ENCODE data around the gene ZNF681.
"Not testable (repeated sequence)": the region's sequence is repeated elsewhere in the genome, so short reads cannot be mapped to it uniquely, and the experiment has no call there.

ZNF681 gene

DNA sequence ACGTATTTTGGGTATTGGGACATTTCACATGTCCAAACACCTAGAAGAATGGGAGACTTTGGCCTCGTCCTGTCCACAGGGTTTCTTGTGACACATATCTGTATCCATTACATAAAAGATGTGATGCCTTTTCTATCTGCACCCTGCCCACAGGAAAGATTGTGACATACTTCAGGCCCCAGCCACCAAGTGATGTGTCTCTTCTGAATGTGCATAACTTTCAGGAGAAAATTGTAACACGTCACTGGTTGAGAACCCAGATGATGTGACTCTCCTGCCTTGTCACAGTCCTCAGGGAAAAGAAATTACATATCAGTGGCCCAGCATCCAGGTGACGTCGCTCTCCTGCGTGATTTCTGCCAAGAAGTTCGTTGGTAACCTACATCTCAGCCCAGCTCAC lies 21.0 kb upstream of the ZNF681 start:
- no peak overlapping the region for H2AFZ ChIP-seq (ENCODE audit: low read depth, low read length)
- TF ChIP-seq, protein P1, sequence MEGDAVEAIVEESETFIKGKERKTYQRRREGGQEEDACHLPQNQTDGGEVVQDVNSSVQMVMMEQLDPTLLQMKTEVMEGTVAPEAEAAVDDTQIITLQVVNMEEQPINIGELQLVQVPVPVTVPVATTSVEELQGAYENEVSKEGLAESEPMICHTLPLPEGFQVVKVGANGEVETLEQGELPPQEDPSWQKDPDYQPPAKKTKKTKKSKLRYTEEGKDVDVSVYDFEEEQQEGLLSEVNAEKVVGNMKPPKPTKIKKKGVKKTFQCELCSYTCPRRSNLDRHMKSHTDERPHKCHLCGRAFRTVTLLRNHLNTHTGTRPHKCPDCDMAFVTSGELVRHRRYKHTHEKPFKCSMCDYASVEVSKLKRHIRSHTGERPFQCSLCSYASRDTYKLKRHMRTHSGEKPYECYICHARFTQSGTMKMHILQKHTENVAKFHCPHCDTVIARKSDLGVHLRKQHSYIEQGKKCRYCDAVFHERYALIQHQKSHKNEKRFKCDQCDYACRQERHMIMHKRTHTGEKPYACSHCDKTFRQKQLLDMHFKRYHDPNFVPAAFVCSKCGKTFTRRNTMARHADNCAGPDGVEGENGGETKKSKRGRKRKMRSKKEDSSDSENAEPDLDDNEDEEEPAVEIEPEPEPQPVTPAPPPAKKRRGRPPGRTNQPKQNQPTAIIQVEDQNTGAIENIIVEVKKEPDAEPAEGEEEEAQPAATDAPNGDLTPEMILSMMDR (IDR thresholded peaks at IDR 0.05; ENCODE audit: low read depth, low read length): no peak
- no peak for TF ChIP-seq EZH2phosphoT487 (IDR thresholded peaks at IDR 0.05; ENCODE audit: low read depth)
- H3K4me3 ChIP-seq (ENCODE audit: low read length): no peak overlapping the region
- no peaks in the 10 kb centered on the region for H3K4me1 ChIP-seq (ENCODE audit: low read length)
- H3K9ac ChIP-seq (ENCODE audit: low read length): no peak overlapping the region
- H4K20me1 ChIP-seq (ENCODE audit: insufficient read depth, low read length): no peaks in the 10 kb centered on the region
- no peak overlapping the region for H3K4me2 ChIP-seq (ENCODE audit: low read length)
- no peaks in the 10 kb centered on the region for H3K79me2 ChIP-seq (ENCODE audit: low read length)
- no peaks in the 10 kb centered on the region for H3K9me3 ChIP-seq (ENCODE audit: insufficient read depth, low read length)
- H3K27ac ChIP-seq (ENCODE audit: low read length): no peak overlapping the region
- no peaks in the 10 kb centered on the region for H3K36me3 ChIP-seq (replicated peaks; ENCODE audit: low read depth, low read length)
- no peaks in the 10 kb centered on the region for H3K27me3 ChIP-seq (ENCODE audit: low read depth, low read length)

DNA sequence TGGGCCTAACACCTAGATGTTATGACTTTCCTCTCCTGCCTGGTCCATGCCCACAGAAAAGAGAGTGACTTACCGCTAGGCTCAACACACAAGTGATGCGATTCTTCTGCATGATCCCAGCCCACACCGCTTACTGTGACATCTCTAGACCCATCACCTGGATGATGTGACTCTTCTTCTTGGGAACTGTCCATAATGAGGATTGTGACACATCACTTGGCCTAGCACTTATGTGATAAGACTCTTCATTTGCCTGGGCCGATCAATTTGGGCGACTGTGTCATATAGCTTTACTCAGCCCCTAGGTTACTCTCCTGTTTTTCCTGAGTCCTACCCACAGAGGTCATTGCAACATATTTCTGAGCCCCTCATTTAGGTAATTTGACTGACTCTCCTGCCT lies 19.9 kb upstream of the ZNF681 start:
- no peak overlapping the region for H2AFZ ChIP-seq (ENCODE audit: low read depth, low read length)
- H3K4me1 ChIP-seq (ENCODE audit: low read length): no peaks in the 10 kb centered on the region
- no peaks in the 10 kb centered on the region for H4K20me1 ChIP-seq (ENCODE audit: insufficient read depth, low read length)
- no peak for TF ChIP-seq EZH2phosphoT487 (IDR thresholded peaks at IDR 0.05; ENCODE audit: low read depth)
- TF ChIP-seq, protein P1 (IDR thresholded peaks at IDR 0.05; ENCODE audit: low read depth, low read length): no peak
- no peak overlapping the region for H3K4me3 ChIP-seq (ENCODE audit: low read length)
- H3K79me2 ChIP-seq (ENCODE audit: low read length): no peaks in the 10 kb centered on the region
- H3K36me3 ChIP-seq (replicated peaks; ENCODE audit: low read depth, low read length): no peaks in the 10 kb centered on the region
- no peaks in the 10 kb centered on the region for H3K27me3 ChIP-seq (ENCODE audit: low read depth, low read length)
- H3K9me3 ChIP-seq (ENCODE audit: insufficient read depth, low read length): no peaks in the 10 kb centered on the region
- no peak overlapping the region for H3K27ac ChIP-seq (ENCODE audit: low read length)
- H3K9ac ChIP-seq (ENCODE audit: low read length): no peak overlapping the region
- no peak overlapping the region for H3K4me2 ChIP-seq (ENCODE audit: low read length)

DNA sequence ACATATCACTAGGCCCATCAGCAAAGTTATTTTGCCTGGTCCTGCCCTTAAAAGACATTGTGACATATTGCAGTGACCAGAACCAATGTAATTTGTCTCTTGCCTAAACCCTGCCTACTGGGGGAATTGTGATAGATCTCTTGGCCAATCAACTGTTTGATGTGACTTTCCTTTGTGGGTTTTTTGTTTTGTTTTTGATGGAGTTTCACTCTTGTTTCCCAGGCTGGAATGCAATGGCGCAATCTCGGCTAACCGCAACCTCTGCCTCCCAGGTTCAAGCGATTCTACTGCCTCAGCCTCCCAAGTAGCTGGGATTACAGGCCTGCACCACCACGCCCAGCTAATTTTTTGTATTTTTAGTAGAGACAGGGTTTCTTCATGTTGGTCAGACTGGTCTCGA lies 19.3 kb upstream of the ZNF681 start:
- not testable (repeated sequence) for H3K4me2 ChIP-seq (ENCODE audit: low read length); H4K20me1 ChIP-seq (ENCODE audit: insufficient read depth, low read length); H3K4me3 ChIP-seq (ENCODE audit: low read length); H3K27me3 ChIP-seq (ENCODE audit: low read depth, low read length); H3K9me3 ChIP-seq (ENCODE audit: insufficient read depth, low read length); H3K4me1 ChIP-seq (ENCODE audit: low read length); H2AFZ ChIP-seq (ENCODE audit: low read depth, low read length); H3K79me2 ChIP-seq (ENCODE audit: low read length); H3K27ac ChIP-seq (ENCODE audit: low read length); H3K36me3 ChIP-seq (replicated peaks; ENCODE audit: low read depth, low read length); H3K9ac ChIP-seq (ENCODE audit: low read length)

DNA sequence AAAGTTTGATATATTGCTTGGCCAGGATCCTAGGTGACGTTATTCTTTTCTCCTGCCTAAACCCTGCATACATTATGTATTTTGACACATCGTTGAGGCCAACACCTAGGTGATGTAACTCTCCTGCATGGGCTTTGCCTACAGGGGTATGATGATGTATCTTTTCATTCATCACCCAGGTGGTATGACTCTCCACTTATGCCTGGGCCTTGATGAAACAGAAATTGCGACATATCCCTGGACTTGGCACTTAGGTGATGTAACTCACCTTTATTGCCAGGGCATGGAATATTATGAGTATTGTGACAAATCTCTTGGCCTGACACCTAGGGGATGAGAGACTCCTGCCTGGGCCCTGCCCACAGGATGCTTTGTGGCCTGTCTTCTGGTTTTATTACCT lies 18.5 kb upstream of the ZNF681 start:
- Histone ChIP-seq H3K27ac (ENCODE audit: low read length) (no peak overlapping the region), H3K79me2 (ENCODE audit: low read length) (no peaks in the 10 kb centered on the region), H3K9me3 (ENCODE audit: insufficient read depth, low read length) (no peaks in the 10 kb centered on the region), H2AFZ (ENCODE audit: low read depth, low read length) (no peak overlapping the region), H3K36me3 (replicated peaks; ENCODE audit: low read depth, low read length) (no peaks in the 10 kb centered on the region), H3K27me3 (ENCODE audit: low read depth, low read length) (no peaks in the 10 kb centered on the region), H3K4me1 (ENCODE audit: low read length) (no peaks in the 10 kb centered on the region), H3K4me3 (ENCODE audit: low read length) (no peak overlapping the region), H3K9ac (ENCODE audit: low read length) (no peak overlapping the region), H4K20me1 (ENCODE audit: insufficient read depth, low read length) (no peaks in the 10 kb centered on the region), H3K4me2 (ENCODE audit: low read length) (no peak overlapping the region)
- no peak for TF ChIP-seq EZH2phosphoT487 (IDR thresholded peaks at IDR 0.05; ENCODE audit: low read depth)
- TF ChIP-seq, protein P1 (IDR thresholded peaks at IDR 0.05; ENCODE audit: low read depth, low read length): no peak

Measured in OCI-LY3 (cell line).